Measurements from ENCODE around the gene BRICD5. TPM values are rescaled to one million over a fixed set of nuclear protein-coding genes. Genes with fewer than 3 reads are reported as not detected.
"Not testable (repeated sequence)": the region's sequence is repeated elsewhere in the genome, so short reads cannot be mapped to it uniquely, and the experiment has no call there.

The BRICD5 gene
- total and polyA plus RNA-seq, 12 donors = 0.36 to 57.4 (median 3.0) TPM

- Histone ChIP-seq H3K9me3 (replicated peaks in 1 of 3) (no peaks in the 10 kb centered on the region), H3K27ac (peak overlapping the region in 2 of 5 donors; percentile 98 to 99), H3K36me3 (replicated peaks in 1 of 2) (peaks cover 0 to 35% of the 10 kb centered on the region in 2 donors), H3K4me1 (replicated peaks in 1 of 2) (peaks cover 5 to 17% of the 10 kb centered on the region in 2 donors), H3K4me3 (peak overlapping the region in 2 of 4 donors; percentile 76 to 85), H3K27me3 (no peaks in the 10 kb centered on the region)
- intact Hi-C loops (cut with DNase I) = no loop called here
- WGBS, 4 donors = 70 to 83% (median 75%) methylated on average over 18 of the region's 18 CpGs
- no peak for DNase-seq
- TF ChIP-seq POLR2A (IDR thresholded peaks at IDR 0.05) (no peak), CTCF (IDR thresholded peaks at IDR 0.05) (no peak)
Observed at GRCh38 chr16:2206420-2206779, 4.3 kb downstream of the BRICD5 start.

GRCh38 chr16:2205967-2206313 is 4.7 kb downstream of the BRICD5 start:
- WGBS, 4 donors = 3 to 7% (median 6%) methylated on average over 13 to 16 of the region's 16 CpGs; no CpG with 5 or more reads in 1 of the 4 donors
- peaks cover 0 to 35% of the 10 kb centered on the region in 2 donors for H3K36me3 ChIP-seq (replicated peaks in 1 of 2)
- no peak for TF ChIP-seq POLR2A (IDR thresholded peaks at IDR 0.05)
- TF ChIP-seq CTCF (IDR thresholded peaks at IDR 0.05) = no peak
- H3K4me1 ChIP-seq (replicated peaks in 1 of 2) = peaks cover 5 to 17% of the 10 kb centered on the region in 2 donors
- H3K27ac ChIP-seq = peak overlapping the region in 4 of 5 donors; percentile 91 to 99 (median 98)
- H3K27me3 ChIP-seq = no peaks in the 10 kb centered on the region
- DNase-seq = peak in 2 of 7 donors; percentile 43 to 64
- intact Hi-C loops (cut with DNase I) = no loop called here
- peak overlapping the region in 3 of 4 donors; percentile 29 to 85 (median 76) for H3K4me3 ChIP-seq
- H3K9me3 ChIP-seq (replicated peaks in 1 of 3) = no peaks in the 10 kb centered on the region

GRCh38 chr16:2205104-2205966 is 5.3 kb downstream of the BRICD5 start, which contains the start of gene MLST8:
MLST8 (plus strand) TSS chr16:2205454; CDS start chr16:2206086, 632 bp downstream.
- intact Hi-C loops (cut with DNase I) = no loop called here
- H3K4me3 ChIP-seq = peak within 1 kb of the TSS in 3 of 4 donors; percentile 29 to 85 (median 76)
- DNase-seq = peak; percentile 84 to 91 (median 88)
- TF ChIP-seq CTCF (IDR thresholded peaks at IDR 0.05) (peak in 3 of 6 experiments; percentile 4 to 13 (median 13)), POLR2A (IDR thresholded peaks at IDR 0.05) (peak; percentile 83 to 89)
- H3K36me3 ChIP-seq (replicated peaks in 1 of 2) = peaks cover 0 to 35% of the 10 kb centered on the region in 2 donors
- H3K9me3 ChIP-seq (replicated peaks in 1 of 3) = no peaks in the 10 kb centered on the region
- no peaks in the 10 kb centered on the region for H3K27me3 ChIP-seq
- H3K4me1 ChIP-seq (replicated peaks in 1 of 2) = peaks cover 5 to 17% of the 10 kb centered on the region in 2 donors
- peak within 1 kb of the TSS; percentile 89 to 99 (median 98) for H3K27ac ChIP-seq
- 0 to 1% (median 0%) methylated on average over 12 to 93 of the region's 93 CpGs for WGBS, 4 donors

GRCh38 chr16:2204416-2205103 is 6.1 kb downstream of the BRICD5 start:
- Histone ChIP-seq H3K27ac (peak overlapping the region in 4 of 5 donors; percentile 91 to 99 (median 98)), H3K36me3 (replicated peaks in 1 of 2) (peaks cover 0 to 28% of the 10 kb centered on the region in 2 donors), H3K27me3 (no peaks in the 10 kb centered on the region), H3K9me3 (replicated peaks in 1 of 3) (no peaks in the 10 kb centered on the region), H3K4me1 (replicated peaks in 1 of 2) (peaks cover 5 to 17% of the 10 kb centered on the region in 2 donors), H3K4me3 (peak overlapping the region in 2 of 4 donors; percentile 76 to 85)
- TF ChIP-seq POLR2A (IDR thresholded peaks at IDR 0.05) = no peak
- no peak for TF ChIP-seq CTCF (IDR thresholded peaks at IDR 0.05)
- WGBS, 4 donors = 78 to 84% (median 82%) methylated on average over 10 to 13 of the region's 13 CpGs
- no peak for DNase-seq
- intact Hi-C loops (cut with DNase I) = no loop called here

GRCh38 chr16:2203119-2203688 is 7.5 kb downstream of the BRICD5 start:
- DNase-seq; H3K9me3 ChIP-seq (replicated peaks in 1 of 3); H3K4me3 ChIP-seq; H3K27ac ChIP-seq; intact Hi-C loops (cut with DNase I); H3K27me3 ChIP-seq: not testable (repeated sequence)
- 94 to 96% (median 95%) methylated on average over 8 of the region's 8 CpGs for WGBS, 4 donors
- peaks cover 5 to 17% of the 10 kb centered on the region in 2 donors for H3K4me1 ChIP-seq (replicated peaks in 1 of 2)
- peaks cover 0 to 15% of the 10 kb centered on the region in 2 donors for H3K36me3 ChIP-seq (replicated peaks in 1 of 2)
